Mesendoderm (in vitro differentiated cells): ENCODE measurements around the gene RBM38.

Experiments used
- DNase-seq: peaks from one replicate; pipeline ENCODE4 v3.0.0; 2013
- H2AK5ac ChIP-seq: 2 replicates; pipeline ENCODE4 v1.6.1; 2013; ENCODE audit warnings: low read length, inconsistent platforms
- H2BK120ac ChIP-seq: 2 replicates; pipeline ENCODE4 v1.6.1; 2013; ENCODE audit warnings: low read depth, mild to moderate bottlenecking, low read length, moderate library complexity, mixed read lengths
- H2BK15ac ChIP-seq: replicated peaks from 2 replicates; pipeline ENCODE4 v1.6.1; 2013; ENCODE audit warnings: low read depth, mild to moderate bottlenecking, moderate library complexity
- H2BK5ac ChIP-seq: 2 replicates; pipeline ENCODE4 v1.6.1; 2013; ENCODE audit warnings: low read length, inconsistent platforms
- H3K18ac ChIP-seq: 2 replicates; pipeline ENCODE4 v1.6.1; 2013; ENCODE audit warnings: mild to moderate bottlenecking, low read length, mixed read lengths
- H3K23ac ChIP-seq: one replicate; pipeline ENCODE4 v1.6.1; 2013; ENCODE audit warnings: low read length
- H3K27ac ChIP-seq: 2 replicates; pipeline ENCODE4 v1.5.1; 2013; ENCODE audit warnings: low read depth, mild to moderate bottlenecking, inconsistent platforms, low read length, moderate library complexity
- H3K27me3 ChIP-seq: 2 replicates; pipeline ENCODE4 v1.6.1; 2013; ENCODE audit warnings: low read length, control low read depth, mild to moderate bottlenecking, inconsistent platforms; ENCODE audit not compliant: insufficient read depth, poor library complexity
- H3K36me3 ChIP-seq: 2 replicates; pipeline ENCODE4 v1.6.1; 2013; ENCODE audit warnings: low read length, inconsistent platforms; ENCODE audit not compliant: control insufficient read depth, insufficient read depth
- H3K4ac ChIP-seq: one replicate; pipeline ENCODE4 v1.6.1; 2013; ENCODE audit warnings: low read depth, mild to moderate bottlenecking, low read length, moderate library complexity
- H3K4me1 ChIP-seq: 2 replicates; pipeline ENCODE4 v1.6.1; 2013; ENCODE audit warnings: low read depth, low read length, inconsistent platforms; ENCODE audit not compliant: control insufficient read depth
- H3K4me2 ChIP-seq: 2 replicates; pipeline ENCODE4 v1.6.1; 2013; ENCODE audit warnings: low read length
- H3K4me3 ChIP-seq: 2 replicates; pipeline ENCODE4 v1.5.1; 2013; ENCODE audit warnings: mild to moderate bottlenecking, low read length
- H3K56ac ChIP-seq: one replicate; pipeline ENCODE4 v1.6.1; 2013; ENCODE audit warnings: low read length
- H3K79me1 ChIP-seq: 2 replicates; pipeline ENCODE4 v1.6.1; 2013; ENCODE audit warnings: low read length, inconsistent platforms
- H3K79me2 ChIP-seq: 2 replicates; pipeline ENCODE4 v1.6.1; 2013; ENCODE audit warnings: mild to moderate bottlenecking, low read length; ENCODE audit not compliant: control insufficient read depth, insufficient read depth
- H3K9ac ChIP-seq: 2 replicates; pipeline ENCODE4 v1.6.1; 2013; ENCODE audit warnings: low read length, inconsistent platforms
- H4K5ac ChIP-seq: one replicate; pipeline ENCODE4 v1.6.1; 2013; ENCODE audit warnings: low read length
- H4K8ac ChIP-seq: one replicate; pipeline ENCODE4 v1.6.1; 2013; ENCODE audit warnings: low read depth, mild to moderate bottlenecking, control low read depth, low read length, moderate library complexity
- WGBS: extraction: QIAGEN DNeasy Blood & Tissue Kit; methylation state at CpG from one replicate; pipeline ENCODE4 v1.1.7; 2013; ENCODE audit warnings: low lambda C conversion rate, missing lambda C conversion rate; ENCODE audit not compliant: insufficient coverage; ENCODE audit errors: extremely low coverage; 5-methylcytosine and 5-hydroxymethylcytosine counted together

The RBM38 gene

DNA sequence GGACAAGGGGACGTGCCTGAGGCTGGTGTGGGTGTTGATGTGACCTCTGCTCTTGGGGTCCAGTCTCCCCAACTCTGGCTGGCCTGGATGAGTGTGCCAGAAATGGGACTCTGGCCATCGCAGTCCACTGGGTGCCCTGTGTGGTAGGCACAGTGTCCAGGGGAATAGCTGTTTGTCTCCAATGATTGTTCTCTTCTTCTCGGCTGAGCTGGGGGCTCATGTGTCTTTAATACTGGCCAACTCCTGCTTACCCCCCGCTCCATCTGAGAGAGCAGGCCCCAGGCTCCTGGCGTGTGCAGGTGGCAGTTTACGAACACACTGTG is 45.0 kb downstream of the RBM38 start:
- Histone ChIP-seq H3K27ac (no peak overlapping the region), H3K18ac (no peak overlapping the region)

DNA sequence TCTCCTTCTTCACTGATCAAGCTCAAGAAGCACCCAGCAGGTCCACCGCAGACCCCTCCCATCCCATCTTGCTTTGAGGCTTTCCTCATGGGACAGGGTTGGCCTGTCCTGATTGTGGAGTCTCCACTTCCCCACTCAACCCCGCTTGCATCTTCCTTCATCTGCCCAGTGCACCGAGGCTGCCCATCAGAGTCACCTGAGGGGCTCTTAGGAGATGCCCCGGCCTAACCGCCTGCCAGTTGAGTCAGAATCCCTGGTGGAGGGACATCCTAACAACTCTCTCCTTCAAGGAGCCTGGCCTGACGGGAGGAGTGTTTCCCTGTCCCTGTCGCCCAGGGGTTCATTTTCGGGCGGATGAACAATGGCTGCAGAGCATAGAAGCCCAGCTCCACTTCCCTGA is 46.1 kb downstream of the RBM38 start:
- Histone ChIP-seq H3K56ac (no peak overlapping the region), H2BK15ac (no peak overlapping the region), H3K4me2 (no peak overlapping the region), H2BK120ac (no peak overlapping the region), H3K4me1 (no peaks in the 10 kb centered on the region), H3K79me1 (no peaks in the 10 kb centered on the region), H3K4me3 (no peak overlapping the region), H3K27me3 (no peaks in the 10 kb centered on the region), H3K36me3 (no peaks in the 10 kb centered on the region), H3K79me2 (no peaks in the 10 kb centered on the region), H3K4ac (no peak overlapping the region), H2BK5ac (no peak overlapping the region), H3K23ac (no peak overlapping the region), H3K18ac (no peak overlapping the region), H3K27ac (no peak overlapping the region), H2AK5ac (no peak overlapping the region), H4K5ac (no peak overlapping the region), H4K8ac (no peak overlapping the region), H3K9ac (no peak overlapping the region)
- WGBS: no CpG with 5 or more reads among the region's 9 CpGs
- no peak for DNase-seq

More for the DNA sequence above, 45.0 kb downstream of the RBM38 start:
- no peak overlapping the region for H4K5ac ChIP-seq
- no peak overlapping the region for H2BK15ac ChIP-seq
- H2AK5ac ChIP-seq: no peak overlapping the region
- H3K56ac ChIP-seq: no peak overlapping the region
- no peak overlapping the region for H4K8ac ChIP-seq
- H2BK120ac ChIP-seq: no peak overlapping the region
- DNase-seq: no peak
- H2BK5ac ChIP-seq: no peak overlapping the region
- H3K23ac ChIP-seq: no peak overlapping the region
- no peak overlapping the region for H3K4me2 ChIP-seq
- no peaks in the 10 kb centered on the region for H3K79me1 ChIP-seq
- H3K79me2 ChIP-seq: no peaks in the 10 kb centered on the region
- H3K36me3 ChIP-seq: no peaks in the 10 kb centered on the region
- WGBS: no CpG with 5 or more reads among the region's 6 CpGs
- no peak overlapping the region for H3K4ac ChIP-seq
- H3K9ac ChIP-seq: no peak overlapping the region
- no peaks in the 10 kb centered on the region for H3K4me1 ChIP-seq
- no peaks in the 10 kb centered on the region for H3K27me3 ChIP-seq
- H3K4me3 ChIP-seq: no peak overlapping the region

DNA sequence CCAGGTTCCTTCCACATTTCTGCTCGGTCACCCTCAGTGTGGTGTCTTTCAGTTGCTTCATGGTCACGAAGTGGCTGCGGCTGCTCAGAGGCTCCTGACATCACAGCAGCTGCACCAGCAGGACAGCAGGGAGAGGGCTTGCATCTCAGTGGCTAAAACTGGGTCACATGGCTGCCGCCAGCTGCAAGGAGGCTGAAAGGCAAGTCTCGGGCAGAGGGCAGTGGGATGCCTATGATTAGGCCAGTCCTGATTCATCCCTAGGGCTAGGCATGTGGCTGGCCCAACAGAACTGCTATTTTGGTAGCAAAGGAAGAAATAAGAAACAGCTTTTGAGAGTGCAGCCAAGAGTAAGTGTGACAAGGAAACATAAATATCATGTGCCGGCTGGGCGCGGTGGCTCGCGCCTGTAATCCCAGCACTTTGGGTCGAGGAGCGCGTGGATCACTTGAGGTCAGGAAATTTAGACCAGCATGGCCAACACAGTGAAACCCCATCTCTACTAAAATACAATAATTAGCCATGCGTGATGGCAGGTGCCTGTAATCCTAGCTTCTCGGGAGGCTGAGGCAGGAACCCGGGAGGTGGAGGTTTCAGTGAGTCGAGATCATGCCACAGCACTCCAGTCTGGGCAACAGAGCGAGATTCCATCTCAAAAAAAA is 46.6 kb downstream of the RBM38 start:
- H3K4me3 ChIP-seq: no peak overlapping the region

DNA sequence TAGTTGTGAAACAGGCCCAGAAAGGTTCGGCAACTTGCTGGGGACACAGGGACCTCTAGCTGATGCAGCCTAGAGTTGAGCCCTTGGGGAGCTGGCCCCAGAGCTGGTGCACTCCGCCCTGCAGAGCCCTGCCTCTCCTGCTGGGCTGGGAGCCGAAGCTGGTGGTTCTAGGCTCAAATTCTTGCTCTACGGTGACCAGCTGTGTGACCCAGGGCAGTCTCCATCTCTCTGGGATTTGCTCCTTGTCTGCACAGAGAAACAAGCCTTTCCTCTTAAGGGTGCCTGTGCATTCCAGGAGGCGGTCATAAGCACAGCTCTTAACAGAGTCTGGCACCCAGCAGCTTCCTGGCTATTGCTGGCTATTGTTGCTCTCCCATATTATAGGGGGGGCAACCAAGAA is 47.4 kb downstream of the RBM38 start:
- no peak overlapping the region for H2AK5ac ChIP-seq
- no peaks in the 10 kb centered on the region for H3K79me1 ChIP-seq

More for the DNA sequence above, 46.6 kb downstream of the RBM38 start:
- Histone ChIP-seq H3K27ac (no peak overlapping the region), H3K9ac (no peak overlapping the region), H2BK120ac (no peak overlapping the region), H4K8ac (no peak overlapping the region), H3K4me1 (no peaks in the 10 kb centered on the region), H2BK5ac (no peak overlapping the region), H3K56ac (no peak overlapping the region), H4K5ac (no peak overlapping the region), H3K18ac (no peak overlapping the region), H2BK15ac (no peak overlapping the region), H3K4me2 (no peak overlapping the region), H3K4ac (no peak overlapping the region), H3K36me3 (no peaks in the 10 kb centered on the region), H2AK5ac (no peak overlapping the region), H3K79me1 (no peaks in the 10 kb centered on the region), H3K27me3 (no peaks in the 10 kb centered on the region), H3K23ac (no peak overlapping the region), H3K79me2 (no peaks in the 10 kb centered on the region)
- DNase-seq: no peak
- no CpG with 5 or more reads among the region's 18 CpGs for WGBS

DNA sequence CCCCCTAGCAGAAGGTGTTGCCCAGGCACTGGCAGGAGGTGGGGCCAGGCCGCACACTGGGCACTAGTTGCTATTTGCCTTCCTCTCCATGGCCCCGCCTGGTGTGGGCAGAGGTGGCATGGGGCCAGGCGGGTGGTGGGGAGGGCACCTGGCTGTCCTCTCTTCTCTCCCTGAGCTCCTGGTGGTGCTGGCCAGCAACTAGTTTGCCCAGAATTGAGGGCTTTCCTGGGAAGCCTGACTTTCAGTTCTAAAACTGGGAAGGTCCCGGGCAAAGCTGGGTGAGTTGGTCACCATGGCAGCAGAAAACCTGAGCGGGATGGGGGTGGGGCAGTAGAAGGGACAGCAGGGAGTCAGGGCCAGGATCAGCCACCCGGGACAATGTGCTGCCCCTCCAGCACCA is 48.2 kb downstream of the RBM38 start:
- Histone ChIP-seq H4K8ac (no peak overlapping the region), H3K79me2 (no peaks in the 10 kb centered on the region)
- no peak for DNase-seq

More for the DNA sequence above, 47.4 kb downstream of the RBM38 start:
- no peak for DNase-seq
- Histone ChIP-seq H2BK15ac (no peak overlapping the region), H3K4ac (no peak overlapping the region), H4K8ac (no peak overlapping the region), H3K9ac (no peak overlapping the region), H4K5ac (no peak overlapping the region), H3K18ac (no peak overlapping the region), H3K79me2 (no peaks in the 10 kb centered on the region), H3K27me3 (no peaks in the 10 kb centered on the region), H2BK120ac (no peak overlapping the region), H3K4me3 (no peak overlapping the region), H3K27ac (no peak overlapping the region), H3K36me3 (no peaks in the 10 kb centered on the region), H3K4me1 (no peaks in the 10 kb centered on the region), H3K4me2 (no peak overlapping the region), H3K23ac (no peak overlapping the region), H2BK5ac (no peak overlapping the region), H3K56ac (no peak overlapping the region)
- no CpG with 5 or more reads among the region's 5 CpGs for WGBS

DNA sequence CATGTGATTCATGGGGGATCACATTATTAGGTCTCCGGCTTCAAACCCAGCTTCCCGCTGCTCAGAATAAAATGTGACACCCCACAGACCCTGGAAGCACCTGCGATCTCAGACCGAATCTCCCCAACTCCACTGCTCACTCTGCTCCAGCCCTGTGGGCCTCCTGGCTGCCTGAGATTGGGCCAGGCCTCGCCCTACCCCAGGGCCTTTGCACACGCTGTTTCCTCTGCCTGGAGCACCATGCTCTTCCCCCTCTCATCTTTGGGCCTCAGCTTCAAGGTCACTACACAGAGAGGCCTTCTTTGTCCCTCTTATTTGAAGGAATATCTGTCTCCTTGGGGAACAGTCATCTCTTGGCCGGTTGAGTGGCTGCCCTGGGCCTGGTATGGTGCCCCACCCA is 48.8 kb downstream of the RBM38 start:
- Histone ChIP-seq H3K4me3 (no peak overlapping the region), H2BK120ac (no peak overlapping the region), H3K4me2 (no peak overlapping the region), H3K23ac (no peak overlapping the region), H3K27me3 (no peaks in the 10 kb centered on the region), H3K9ac (no peak overlapping the region), H3K36me3 (no peaks in the 10 kb centered on the region), H4K8ac (no peak overlapping the region), H3K79me1 (no peaks in the 10 kb centered on the region), H3K4ac (no peak overlapping the region), H2AK5ac (no peak overlapping the region), H3K27ac (no peak overlapping the region), H2BK5ac (no peak overlapping the region), H4K5ac (no peak overlapping the region), H2BK15ac (no peak overlapping the region), H3K79me2 (no peaks in the 10 kb centered on the region), H3K18ac (no peak overlapping the region), H3K56ac (no peak overlapping the region), H3K4me1 (no peaks in the 10 kb centered on the region)
- DNase-seq: no peak
- no CpG with 5 or more reads among the region's 7 CpGs for WGBS

More for the DNA sequence above, 48.2 kb downstream of the RBM38 start:
- no CpG with 5 or more reads among the region's 6 CpGs for WGBS
- Histone ChIP-seq H3K18ac (no peak overlapping the region), H3K4me3 (no peak overlapping the region), H3K36me3 (no peaks in the 10 kb centered on the region), H2BK5ac (no peak overlapping the region), H3K56ac (no peak overlapping the region), H3K27me3 (no peaks in the 10 kb centered on the region), H2BK15ac (no peak overlapping the region), H3K9ac (no peak overlapping the region), H4K5ac (no peak overlapping the region), H2BK120ac (no peak overlapping the region), H3K4me2 (no peak overlapping the region), H3K4ac (no peak overlapping the region), H3K4me1 (no peaks in the 10 kb centered on the region), H3K27ac (no peak overlapping the region), H3K23ac (no peak overlapping the region), H2AK5ac (no peak overlapping the region), H3K79me1 (no peaks in the 10 kb centered on the region)
